SK-N-SH treated with all-trans-retinoic acid at 6 μM for 48 hours (cell line): ENCODE measurements around the gene SLC6A5.

ENCODE experiments used
- ATAC-seq: fragments of 200-7000 bp; cut with Tn5 transposase; 3 replicates; pipeline ENCODE4 v1.9.1; 2020; ENCODE audit warnings: mild to moderate bottlenecking, moderate library complexity
- ARNTL ChIP-seq: fragments of 450-650 bp; formaldehyde crosslinking; IDR thresholded peaks from 2 replicates; pipeline ENCODE4 v1.5.0; 2020; ENCODE audit warnings: low read depth, mild to moderate bottlenecking, moderate library complexity, borderline replicate concordance
- BACH2 ChIP-seq: fragments of 250-450 bp; sonication (Bioruptor Pico); IDR thresholded peaks from 2 replicates; pipeline ENCODE4 v1.9.0; 2021; ENCODE audit warnings: mild to moderate bottlenecking, borderline replicate concordance
- CSDC2 ChIP-seq: fragments of 250-450 bp; sonication (Bioruptor Pico); IDR thresholded peaks from 2 replicates; pipeline ENCODE4 v1.5.0; 2020; ENCODE audit warnings: mild to moderate bottlenecking, moderate library complexity
- CSRNP3 ChIP-seq: fragments of 250-450 bp; sonication (Bioruptor Pico); IDR thresholded peaks from 2 replicates; pipeline ENCODE4 v1.5.1; 2021; ENCODE audit warnings: mild to moderate bottlenecking, moderate library complexity
- ESRRG ChIP-seq: fragments of 250-450 bp; sonication (Bioruptor Pico); IDR thresholded peaks from 2 replicates; pipeline ENCODE4 v1.6.1; 2021; ENCODE audit warnings: mild to moderate bottlenecking
- GLIS3 ChIP-seq: fragments of 250-450 bp; sonication (Bioruptor Pico); IDR thresholded peaks from 2 replicates; pipeline ENCODE4 v1.5.0; 2020; ENCODE audit warnings: mild to moderate bottlenecking, moderate library complexity
- ISL1 ChIP-seq: fragments of 250-450 bp; sonication (Bioruptor Pico); IDR thresholded peaks from 2 replicates; pipeline ENCODE4 v2.1.2; 2022; ENCODE audit warnings: mild to moderate bottlenecking, moderate library complexity
- OSR1 ChIP-seq: fragments of 250-450 bp; sonication (Bioruptor Pico); IDR thresholded peaks from 2 replicates; pipeline ENCODE4 v1.8.0; 2022; ENCODE audit warnings: moderate library complexity, mild to moderate bottlenecking, inconsistent platforms
- PATZ1 ChIP-seq: fragments of 250-450 bp; sonication (Bioruptor Pico); IDR thresholded peaks from 2 replicates; pipeline ENCODE4 v1.8.0; 2020; ENCODE audit warnings: mild to moderate bottlenecking, moderate library complexity, borderline replicate concordance
- PPARA ChIP-seq: fragments of 250-450 bp; sonication (Bioruptor Pico); IDR thresholded peaks from 2 replicates; pipeline ENCODE4 v1.5.0; 2020; ENCODE audit warnings: mild to moderate bottlenecking, borderline replicate concordance
- RARB ChIP-seq: fragments of 250-450 bp; sonication (Bioruptor Pico); IDR thresholded peaks from 2 replicates; pipeline ENCODE4 v1.8.0; 2021; ENCODE audit warnings: mild to moderate bottlenecking, moderate library complexity
- SNAI2 ChIP-seq: fragments of 250-450 bp; sonication (Bioruptor Pico); IDR thresholded peaks from 2 replicates; pipeline ENCODE4 v1.5.0; 2020; ENCODE audit warnings: mild to moderate bottlenecking, moderate library complexity
- TCF4 ChIP-seq: fragments of 250-450 bp; sonication (Bioruptor Pico); IDR thresholded peaks from 2 replicates; pipeline ENCODE4 v1.8.0; 2021; ENCODE audit warnings: mild to moderate bottlenecking, moderate library complexity, borderline replicate concordance
- TOX ChIP-seq: fragments of 250-450 bp; sonication (Bioruptor Pico); IDR thresholded peaks from 2 replicates; pipeline ENCODE4 v1.8.0; 2021; ENCODE audit warnings: mild to moderate bottlenecking, moderate library complexity, borderline replicate concordance
- TSHZ2 ChIP-seq: fragments of 250-450 bp; sonication (Bioruptor Pico); IDR thresholded peaks from 2 replicates; pipeline ENCODE4 v1.5.0; 2020; ENCODE audit warnings: mild to moderate bottlenecking, moderate library complexity
- ZC3H10 ChIP-seq: fragments of 250-450 bp; sonication (Bioruptor Pico); IDR thresholded peaks from 2 replicates; pipeline ENCODE4 v1.5.1; 2021; ENCODE audit warnings: mild to moderate bottlenecking, moderate library complexity
- ZFP3 ChIP-seq: fragments of 250-450 bp; sonication (Bioruptor Pico); IDR thresholded peaks from 2 replicates; pipeline ENCODE4 v1.5.0; 2020; ENCODE audit warnings: mild to moderate bottlenecking, moderate library complexity
- ZFP30 ChIP-seq: fragments of 450-650 bp; formaldehyde crosslinking; IDR thresholded peaks from 2 replicates; pipeline ENCODE4 v1.5.0; 2022; ENCODE audit warnings: mild to moderate bottlenecking, moderate library complexity
- ZNF565 ChIP-seq: fragments of 450-650 bp; formaldehyde crosslinking; conservative IDR thresholded peaks from 2 replicates; pipeline ENCODE4 v1.5.0; 2020; ENCODE audit warnings: low read depth, mild to moderate bottlenecking, moderate library complexity
- ZNF70 ChIP-seq: fragments of 450-650 bp; formaldehyde crosslinking; IDR thresholded peaks from 2 replicates; pipeline ENCODE4 v1.5.0; 2020; ENCODE audit warnings: mild to moderate bottlenecking, moderate library complexity
- TF ChIP-seq, protein P1 (sequence below): fragments of 250-450 bp; sonication (Bioruptor Pico); IDR thresholded peaks from 2 replicates; pipeline ENCODE4 v1.5.1; 2020; ENCODE audit warnings: low read depth, mild to moderate bottlenecking, moderate library complexity

Gene SLC6A5

DNA sequence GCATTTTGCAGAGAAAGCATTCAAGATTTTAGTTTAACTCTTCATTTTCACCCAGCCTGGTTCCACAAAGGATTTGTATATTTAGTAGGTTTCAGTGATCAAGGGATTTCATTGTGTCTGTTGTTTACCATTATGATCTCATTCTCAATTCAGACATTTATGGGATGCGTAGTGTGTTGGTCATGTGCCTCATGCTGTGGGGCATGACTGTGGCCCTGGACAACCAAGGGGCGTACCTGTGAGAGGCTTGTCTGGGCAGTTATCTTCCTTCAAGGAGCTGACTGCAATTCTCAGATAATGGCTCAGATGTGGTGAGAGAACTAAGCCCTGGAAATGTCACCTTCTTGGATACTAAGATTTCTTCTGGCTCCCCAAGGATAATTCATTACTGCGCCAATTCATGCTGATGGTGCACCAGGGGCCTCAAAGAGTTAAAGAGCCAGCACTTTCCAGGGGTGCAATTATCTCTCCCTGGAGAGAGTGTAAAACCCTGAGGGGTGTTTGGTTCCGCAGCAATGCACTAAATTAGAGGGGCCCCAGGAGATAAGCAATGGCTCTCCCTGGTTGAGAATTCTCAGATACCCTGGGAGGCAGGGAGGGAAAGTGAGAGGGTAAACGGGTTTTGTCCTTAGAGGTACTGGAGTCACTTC lies 32.2 kb downstream of the SLC6A5 start:
- ATAC-seq, result no peak
- no peak for TF ChIP-seq ZNF70 (CRISPR knock-in tag)
- no peak for TF ChIP-seq PPARA (CRISPR knock-in tag)
- no peak for TF ChIP-seq RARB
- no peak for TF ChIP-seq ESRRG (CRISPR knock-in tag)
- no peak for TF ChIP-seq ZC3H10 (CRISPR knock-in tag)

DNA sequence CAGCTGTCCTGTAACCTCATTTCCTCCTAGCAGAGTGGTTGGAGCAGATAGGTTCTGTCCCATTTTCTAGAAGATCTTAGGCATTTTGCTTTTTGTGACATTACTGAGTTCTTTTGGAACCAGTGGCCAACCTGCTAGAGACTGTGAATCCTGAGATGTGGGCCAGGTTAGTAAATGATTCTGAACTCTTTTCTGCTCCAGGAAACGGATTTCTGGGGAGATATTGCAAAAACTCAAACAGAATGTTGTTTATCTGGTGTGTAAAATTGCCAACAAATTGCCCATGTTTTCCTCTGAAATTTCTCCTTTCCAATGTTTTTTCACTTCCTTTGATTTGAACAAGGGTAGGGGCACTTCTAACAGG lies 32.7 kb downstream of the SLC6A5 start:
- no peak for ATAC-seq

DNA sequence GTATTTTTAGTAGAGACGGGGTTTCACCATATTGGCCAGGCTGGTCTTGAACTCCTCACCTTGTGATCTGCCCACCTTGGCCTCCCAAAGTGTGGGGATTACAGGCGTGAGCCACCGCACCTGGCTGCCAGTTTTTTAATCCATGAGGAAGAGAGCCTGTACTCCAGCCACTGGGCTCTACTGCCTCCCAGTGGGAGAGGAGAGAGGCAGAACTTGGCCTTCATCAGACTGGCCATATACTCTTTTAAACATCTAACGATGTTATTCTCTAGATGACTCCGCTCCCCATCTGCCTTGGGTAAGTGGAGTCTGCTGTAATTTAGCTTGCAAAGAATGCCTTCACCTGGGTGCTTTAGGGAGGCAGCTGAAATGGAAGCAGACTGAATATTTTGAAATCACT lies 34.6 kb downstream of the SLC6A5 start:
- no peak for ATAC-seq
- TF ChIP-seq TSHZ2 (CRISPR knock-in tag) (no peak), PPARA (CRISPR knock-in tag) (no peak), CSDC2 (CRISPR knock-in tag) (no peak), ARNTL (CRISPR knock-in tag) (no peak), ZNF565 (CRISPR knock-in tag) (no peak), ESRRG (CRISPR knock-in tag) (no peak), TCF4 (no peak), TOX (CRISPR knock-in tag) (no peak), ZNF70 (CRISPR knock-in tag) (no peak), RARB (no peak), ZC3H10 (CRISPR knock-in tag) (no peak), ISL1 (no peak), BACH2 (CRISPR knock-in tag) (no peak), CSRNP3 (no peak), PATZ1 (CRISPR knock-in tag) (no peak), ZFP30 (CRISPR knock-in tag) (no peak), SNAI2 (no peak), OSR1 (CRISPR knock-in tag) (no peak)
- TF ChIP-seq, protein P1, sequence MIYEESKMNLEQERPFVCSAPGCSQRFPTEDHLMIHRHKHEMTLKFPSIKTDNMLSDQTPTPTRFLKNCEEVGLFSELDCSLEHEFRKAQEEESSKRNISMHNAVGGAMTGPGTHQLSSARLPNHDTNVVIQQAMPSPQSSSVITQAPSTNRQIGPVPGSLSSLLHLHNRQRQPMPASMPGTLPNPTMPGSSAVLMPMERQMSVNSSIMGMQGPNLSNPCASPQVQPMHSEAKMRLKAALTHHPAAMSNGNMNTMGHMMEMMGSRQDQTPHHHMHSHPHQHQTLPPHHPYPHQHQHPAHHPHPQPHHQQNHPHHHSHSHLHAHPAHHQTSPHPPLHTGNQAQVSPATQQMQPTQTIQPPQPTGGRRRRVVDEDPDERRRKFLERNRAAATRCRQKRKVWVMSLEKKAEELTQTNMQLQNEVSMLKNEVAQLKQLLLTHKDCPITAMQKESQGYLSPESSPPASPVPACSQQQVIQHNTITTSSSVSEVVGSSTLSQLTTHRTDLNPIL (CRISPR knock-in tag), result no peak

More for the DNA sequence above, 32.7 kb downstream of the SLC6A5 start:
- no peak for TF ChIP-seq CSDC2 (CRISPR knock-in tag)
- TF ChIP-seq OSR1 (CRISPR knock-in tag), result no peak
- TF ChIP-seq GLIS3 (CRISPR knock-in tag), result no peak
- no peak for TF ChIP-seq ARNTL (CRISPR knock-in tag)
- no peak for TF ChIP-seq ISL1
- no peak for TF ChIP-seq ZFP3
- TF ChIP-seq SNAI2, result no peak
- no peak for TF ChIP-seq ZNF565 (CRISPR knock-in tag)
- TF ChIP-seq RARB, result no peak
- TF ChIP-seq ZNF70 (CRISPR knock-in tag), result no peak
- TF ChIP-seq, protein P1 (CRISPR knock-in tag), result no peak
- no peak for TF ChIP-seq PATZ1 (CRISPR knock-in tag)
